GM10266 (cell line): Measurements from ENCODE around the gene ASAP2.

Experiments used
- DNase-seq: peaks from one replicate; pipeline ENCODE4 v3.0.0; 2012; ENCODE audit errors: extremely low spot score
- TF ChIP-seq, protein P1 (sequence below): IDR thresholded peaks from 2 replicates; pipeline ENCODE4 v1.5.1; 2012; ENCODE audit warnings: mild to moderate bottlenecking, low read depth; ENCODE audit not compliant: control insufficient read depth, insufficient read depth; ENCODE audit errors: missing control alignments

Gene ASAP2

GRCh38 chr2:9288681-9289338 lies 82.2 kb downstream of the ASAP2 start:
- TF ChIP-seq, protein P1, sequence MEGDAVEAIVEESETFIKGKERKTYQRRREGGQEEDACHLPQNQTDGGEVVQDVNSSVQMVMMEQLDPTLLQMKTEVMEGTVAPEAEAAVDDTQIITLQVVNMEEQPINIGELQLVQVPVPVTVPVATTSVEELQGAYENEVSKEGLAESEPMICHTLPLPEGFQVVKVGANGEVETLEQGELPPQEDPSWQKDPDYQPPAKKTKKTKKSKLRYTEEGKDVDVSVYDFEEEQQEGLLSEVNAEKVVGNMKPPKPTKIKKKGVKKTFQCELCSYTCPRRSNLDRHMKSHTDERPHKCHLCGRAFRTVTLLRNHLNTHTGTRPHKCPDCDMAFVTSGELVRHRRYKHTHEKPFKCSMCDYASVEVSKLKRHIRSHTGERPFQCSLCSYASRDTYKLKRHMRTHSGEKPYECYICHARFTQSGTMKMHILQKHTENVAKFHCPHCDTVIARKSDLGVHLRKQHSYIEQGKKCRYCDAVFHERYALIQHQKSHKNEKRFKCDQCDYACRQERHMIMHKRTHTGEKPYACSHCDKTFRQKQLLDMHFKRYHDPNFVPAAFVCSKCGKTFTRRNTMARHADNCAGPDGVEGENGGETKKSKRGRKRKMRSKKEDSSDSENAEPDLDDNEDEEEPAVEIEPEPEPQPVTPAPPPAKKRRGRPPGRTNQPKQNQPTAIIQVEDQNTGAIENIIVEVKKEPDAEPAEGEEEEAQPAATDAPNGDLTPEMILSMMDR, result no peak
- DNase-seq, result no peak

GRCh38 chr2:9291331-9291730 lies 84.7 kb downstream of the ASAP2 start:
- no peak for DNase-seq
- TF ChIP-seq, protein P1, result no peak

DNA sequence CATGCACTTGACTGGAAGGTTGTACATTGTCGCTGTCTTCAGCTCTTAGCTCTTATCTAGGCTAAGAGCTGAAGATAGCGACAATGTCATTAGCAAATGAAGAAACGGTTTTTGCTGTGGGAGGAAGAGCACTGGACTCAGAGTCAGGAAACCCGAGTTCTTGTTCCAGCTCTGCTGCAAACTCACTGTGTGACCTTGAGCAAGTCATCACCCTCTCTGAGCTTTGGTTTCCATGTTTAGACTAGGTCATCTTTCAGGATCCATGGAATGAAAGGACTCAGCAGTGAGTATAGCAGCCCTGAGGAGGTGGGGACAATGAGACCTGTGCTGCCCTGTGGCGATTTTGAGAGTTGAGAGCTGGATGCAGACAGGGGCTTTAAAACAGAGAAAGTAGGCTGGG lies 85.3 kb downstream of the ASAP2 start:
- TF ChIP-seq, protein P1, result no peak
- DNase-seq, result no peak

GRCh38 chr2:9292426-9292825 lies 85.8 kb downstream of the ASAP2 start:
- DNase-seq, result no peak
- TF ChIP-seq, protein P1, result no peak

- no peak for DNase-seq
- TF ChIP-seq, protein P1, result no peak
These were observed 88.2 kb downstream of the ASAP2 start for GRCh38 chr2:9294764-9295163.

GRCh38 chr2:9296559-9296958 lies 89.9 kb downstream of the ASAP2 start:
- DNase-seq, result no peak
- TF ChIP-seq, protein P1, result no peak

- TF ChIP-seq, protein P1, result no peak
- no peak for DNase-seq
These were observed 90.5 kb downstream of the ASAP2 start for GRCh38 chr2:9297156-9297555.
